LHCN-M2 (cell line): ENCODE results near the gene PTPRN2. TPM values are rescaled to one million over a fixed set of nuclear protein-coding genes. Genes with fewer than 3 reads are reported as not detected.
"Not testable (repeated sequence)": the region's sequence is repeated elsewhere in the genome, so short reads cannot be mapped to it uniquely, and the experiment has no call there.

ENCODE experiments used
- DNase-seq: peaks from one replicate; pipeline ENCODE4 v3.0.0-alpha.2; 2012; ENCODE audit warnings: low read depth
- total RNA-seq: library from RNA; depleted of rRNA; stranded (reverse); fragments of >200 nt; gene quantifications from 2 replicates; pipeline ENCODE4 v1.2.3, GENCODE V29; 2014

The PTPRN2 gene
- total RNA-seq, 1 experiment from 2014 or later = 0.11 TPM

GRCh38 chr7:158057446-158057845 lies 530.2 kb downstream of the PTPRN2 start:
- no peak for DNase-seq

DNA sequence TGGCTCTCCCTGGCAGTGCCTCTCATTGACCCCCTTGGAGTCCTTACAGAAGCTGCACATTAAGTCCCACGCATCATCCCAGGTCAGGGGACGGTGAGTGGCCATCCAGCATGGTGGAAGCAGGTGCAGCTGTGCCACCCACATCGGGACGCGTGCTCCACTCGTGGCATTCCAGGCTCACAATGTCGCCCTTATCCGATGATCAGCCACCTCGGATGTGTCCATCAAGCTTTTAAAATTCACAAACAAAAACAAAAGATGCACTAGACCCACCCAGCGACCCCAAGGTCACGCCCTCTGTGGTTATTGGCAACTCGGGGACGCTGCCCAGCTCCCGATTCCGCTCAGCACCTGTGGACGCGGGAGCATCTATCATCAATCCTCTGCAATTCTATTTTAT lies 530.9 kb downstream of the PTPRN2 start:
- no peak for DNase-seq

DNA sequence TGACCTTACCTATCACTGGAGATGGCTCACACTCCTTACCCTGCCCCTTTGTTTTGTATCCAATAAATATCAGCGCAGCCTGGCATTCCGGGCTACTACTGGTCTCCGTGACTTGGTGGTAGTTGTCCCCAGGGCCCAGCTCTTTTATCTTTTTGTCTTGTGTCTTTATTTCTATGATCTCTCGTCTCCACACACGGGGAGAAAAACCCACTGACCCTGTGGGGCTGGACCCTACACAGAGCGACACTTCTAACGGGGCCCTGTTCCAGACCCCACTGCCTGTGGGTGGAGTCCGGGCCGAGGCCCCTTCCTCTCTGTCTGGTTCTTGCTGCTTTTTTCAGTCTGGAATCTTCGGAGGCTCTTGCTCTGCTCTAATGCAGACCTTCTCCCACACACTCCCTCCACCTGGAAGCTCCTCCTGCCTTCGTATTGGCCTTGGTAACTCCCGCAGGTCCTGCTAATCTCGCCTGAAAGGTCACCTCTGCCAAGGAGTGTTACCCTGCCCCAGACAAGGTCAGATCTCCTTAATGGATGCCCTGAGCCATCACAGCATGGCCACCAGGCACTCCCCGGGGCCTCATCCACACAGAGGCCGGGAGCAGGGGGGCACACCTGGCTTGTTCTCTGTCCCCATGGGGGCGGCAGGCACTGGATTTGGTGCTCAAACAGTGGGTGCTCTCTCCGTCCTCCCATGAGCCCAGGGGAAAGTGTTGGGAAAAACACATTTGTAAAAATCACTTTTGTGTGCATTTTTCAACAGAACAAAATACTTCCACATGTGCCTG lies 531.7 kb downstream of the PTPRN2 start:
- DNase-seq = no peak

DNA sequence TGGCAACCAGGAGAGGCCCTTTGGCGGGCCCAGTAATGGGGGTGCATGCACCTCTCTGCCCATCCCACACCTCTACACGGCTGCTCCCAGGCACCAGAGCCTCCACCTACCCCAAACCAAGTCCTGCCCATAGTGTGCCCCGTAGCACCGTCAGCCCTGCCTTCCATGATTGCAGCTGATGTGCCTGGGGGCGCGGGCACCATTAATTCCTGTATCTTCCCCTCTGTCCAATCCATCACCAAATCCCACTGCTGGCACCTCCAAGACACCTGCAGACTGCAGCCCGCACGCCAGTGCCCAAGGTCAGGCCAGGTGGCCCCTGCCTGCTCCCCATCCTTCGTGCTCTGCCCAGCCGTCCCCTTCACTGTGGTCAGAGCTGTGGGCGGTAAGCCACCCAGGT lies 533.0 kb downstream of the PTPRN2 start:
- DNase-seq = no peak

GRCh38 chr7:158054081-158054480 lies 533.5 kb downstream of the PTPRN2 start:
- DNase-seq = no peak

- DNase-seq = no peak
Measured at GRCh38 chr7:158053183-158053915, 534.3 kb downstream of the PTPRN2 start.

DNA sequence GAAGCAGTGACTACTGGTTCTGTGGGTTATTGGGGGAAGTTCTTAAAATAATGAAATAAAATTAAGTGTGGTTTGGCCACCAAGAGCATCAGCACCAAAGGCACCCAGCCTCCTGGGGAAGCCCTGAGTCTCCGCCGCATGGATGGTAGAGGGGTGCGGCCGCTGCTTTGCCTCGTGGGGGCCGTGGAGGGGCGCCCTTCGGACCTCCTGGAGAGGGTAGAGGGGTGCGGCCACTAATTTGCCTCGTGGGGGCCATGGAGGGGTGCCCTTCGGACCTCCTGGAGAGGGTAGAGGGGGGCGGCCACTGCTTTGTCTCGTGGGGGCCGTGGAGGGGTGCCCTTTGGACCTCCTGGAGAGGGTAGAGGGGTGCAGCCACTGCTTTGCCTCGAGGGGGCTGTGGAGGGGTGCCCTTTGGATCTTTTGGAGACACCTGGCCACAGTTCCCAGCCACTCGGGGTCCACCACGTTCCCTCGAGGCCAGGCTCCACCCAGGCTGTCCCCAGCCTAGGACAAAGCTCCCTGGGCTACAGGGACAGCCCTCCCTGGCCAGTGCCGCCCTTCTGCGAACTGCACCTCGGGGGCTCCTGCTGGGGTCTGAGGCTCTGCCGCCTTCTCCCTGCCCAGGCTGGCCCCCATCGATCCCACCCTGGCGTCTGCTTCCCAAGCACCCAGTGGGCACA lies 535.1 kb downstream of the PTPRN2 start:
- no peak for DNase-seq

GRCh38 chr7:158051776-158052175 lies 535.8 kb downstream of the PTPRN2 start:
- no peak for DNase-seq

GRCh38 chr7:158050978-158051651 lies 536.5 kb downstream of the PTPRN2 start:
- DNase-seq = no peak

- no peak for DNase-seq
Measured at GRCh38 chr7:158050441-158050977, 537.1 kb downstream of the PTPRN2 start.

GRCh38 chr7:158049271-158049670 lies 538.4 kb downstream of the PTPRN2 start:
- no peak for DNase-seq

DNA sequence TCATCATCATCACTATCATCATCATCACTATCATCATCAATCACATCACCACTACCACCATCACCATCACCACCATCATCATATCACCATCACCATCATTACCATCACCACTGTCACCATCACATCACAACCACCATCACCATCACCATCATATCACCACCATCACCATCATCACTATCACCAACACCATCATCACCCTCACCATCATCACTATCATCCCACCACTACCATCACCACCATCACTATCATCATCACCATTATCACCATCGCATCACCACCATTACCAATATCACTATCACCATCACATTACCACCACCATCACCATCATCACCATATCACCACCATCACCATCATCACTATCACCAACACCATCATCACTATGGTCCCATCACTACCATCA lies 539.1 kb downstream of the PTPRN2 start:
- DNase-seq = no peak

- no peak for DNase-seq
Measured at GRCh38 chr7:158047391-158048059, 540.1 kb downstream of the PTPRN2 start.

- not testable (repeated sequence) for DNase-seq
Measured at GRCh38 chr7:158046246-158046645, 541.4 kb downstream of the PTPRN2 start.

DNA sequence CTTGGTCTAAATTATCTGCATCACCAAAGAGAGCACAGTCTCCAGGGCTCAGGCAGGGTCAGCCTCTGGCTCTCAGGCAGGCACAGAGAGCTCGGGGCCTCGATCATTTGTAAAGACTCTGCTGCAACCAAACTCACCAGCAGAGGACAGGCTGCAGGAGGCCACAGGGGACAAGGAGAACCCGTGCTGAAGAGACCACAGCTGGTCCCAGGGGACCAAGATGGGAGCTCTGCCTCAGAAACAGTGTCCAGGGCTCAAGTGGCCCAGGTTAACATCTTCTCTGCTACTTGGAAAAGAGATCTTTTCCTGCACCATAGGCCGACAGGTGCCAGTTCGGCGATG lies 543.2 kb downstream of the PTPRN2 start:
- DNase-seq = no peak

- DNase-seq = no peak
Measured at GRCh38 chr7:158043551-158044481, 543.8 kb downstream of the PTPRN2 start.

DNA sequence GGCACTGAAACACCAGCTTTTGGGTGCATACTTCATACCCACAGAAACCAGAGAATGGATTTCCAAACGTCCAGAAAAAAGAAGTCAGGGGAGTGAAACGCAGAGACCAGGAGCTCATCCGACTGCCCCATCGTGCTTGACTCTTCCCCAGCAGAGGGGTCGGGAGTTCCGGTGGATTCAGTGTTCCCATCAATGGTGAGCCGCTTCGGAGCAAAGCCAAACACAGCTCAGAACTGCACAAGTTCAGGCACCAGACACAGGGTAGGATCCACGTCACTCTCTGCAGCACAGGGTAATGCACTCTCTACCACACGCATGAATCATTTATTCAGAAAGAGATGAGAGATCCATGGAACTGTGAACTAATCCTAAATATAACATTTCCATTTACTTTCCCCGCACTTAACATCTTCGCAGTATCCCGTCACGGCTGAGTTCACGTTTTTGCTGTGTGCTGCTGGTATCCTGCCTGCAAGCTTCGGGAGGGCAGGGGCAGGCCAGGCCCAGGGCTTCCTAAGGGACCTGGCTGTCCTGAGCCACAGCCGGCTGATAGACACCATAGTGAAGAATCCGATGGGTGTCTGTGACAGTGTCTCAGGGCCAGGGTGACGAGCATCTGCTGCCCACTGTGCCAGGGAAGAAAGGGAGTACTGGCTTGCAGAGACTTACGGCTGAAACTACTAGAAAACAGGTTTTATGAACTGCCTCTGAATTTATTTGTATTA lies 545.3 kb downstream of the PTPRN2 start:
- no peak for DNase-seq

DNA sequence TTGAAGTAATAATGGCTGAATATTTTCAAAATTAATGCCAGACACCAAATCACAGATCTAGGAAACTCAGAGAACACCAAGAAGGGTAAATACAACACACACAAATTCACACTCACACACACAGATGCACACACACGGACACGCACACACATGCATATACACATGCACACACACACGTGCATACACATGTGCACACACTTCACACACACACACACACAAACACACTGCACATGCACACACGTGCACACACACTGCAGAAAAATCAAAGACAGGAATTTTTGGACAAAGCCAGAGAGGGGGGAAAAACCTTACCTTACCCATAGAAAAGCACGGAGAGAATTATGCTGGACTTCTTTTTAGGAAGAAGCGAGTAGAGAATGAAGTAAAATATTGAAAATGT lies 547.4 kb downstream of the PTPRN2 start:
- no peak for DNase-seq

DNA sequence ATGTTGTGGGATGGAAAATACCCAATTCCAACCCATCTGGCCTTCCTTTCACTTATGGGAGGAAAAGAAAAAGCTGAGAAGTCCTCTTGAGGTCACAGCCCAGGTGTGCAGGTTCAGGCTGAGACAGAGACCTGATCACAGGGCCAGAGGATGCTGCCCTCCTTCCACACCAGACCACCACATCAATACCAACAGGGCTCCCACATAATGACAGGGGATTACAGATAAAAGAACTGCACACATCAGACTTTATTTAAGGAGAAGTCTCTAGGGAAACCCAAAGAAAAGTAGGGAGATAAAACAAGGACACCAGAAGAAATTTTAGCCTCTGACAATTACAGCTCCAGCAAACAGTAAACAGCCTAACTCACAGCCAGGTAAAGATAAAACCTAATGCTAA lies 548.4 kb downstream of the PTPRN2 start:
- no peak for DNase-seq
